ENCODE results near the gene ZDHHC14. TPM values are rescaled to one million over a fixed set of nuclear protein-coding genes. Genes with fewer than 3 reads are reported as not detected.

ZDHHC14 gene
- polyA plus RNA-seq, 3 donors = 19.1 to 24.5 (median 21.2) TPM

DNA sequence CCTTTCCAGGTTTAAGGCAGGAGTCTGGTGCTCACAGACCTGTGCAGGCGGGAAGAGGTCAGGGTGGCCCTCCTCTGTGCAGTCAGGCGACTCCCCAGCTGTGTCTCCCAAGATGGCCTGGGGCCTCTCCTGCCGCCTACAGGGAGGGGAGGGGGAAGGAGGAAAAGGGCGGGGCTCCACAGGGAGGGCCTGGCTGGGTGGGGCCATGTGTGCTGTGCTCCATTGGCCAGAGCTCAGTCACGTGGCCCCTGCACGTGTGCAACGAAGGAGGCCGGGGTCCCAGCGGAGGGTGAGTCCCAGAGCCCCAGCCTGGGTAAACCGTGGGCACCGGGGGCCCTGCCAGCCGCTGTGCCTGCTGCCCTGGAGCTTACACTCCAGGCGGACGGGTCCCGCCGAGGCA lies 211.6 kb downstream of the ZDHHC14 start:
- no peak for DNase-seq

- no peak for DNase-seq
These were observed 212.0 kb downstream of the ZDHHC14 start for GRCh38 chr6:157592980-157593379.

- no peak for DNase-seq
These were observed 212.6 kb downstream of the ZDHHC14 start for GRCh38 chr6:157593596-157593995.

GRCh38 chr6:157594292-157594691 lies 213.3 kb downstream of the ZDHHC14 start:
- DNase-seq = no peak

GRCh38 chr6:157595768-157596167 lies 214.8 kb downstream of the ZDHHC14 start:
- DNase-seq = no peak

- DNase-seq = no peak
These were observed 215.5 kb downstream of the ZDHHC14 start for GRCh38 chr6:157596461-157596860.

- no peak for DNase-seq
These were observed 215.9 kb downstream of the ZDHHC14 start for GRCh38 chr6:157596886-157597285.

DNA sequence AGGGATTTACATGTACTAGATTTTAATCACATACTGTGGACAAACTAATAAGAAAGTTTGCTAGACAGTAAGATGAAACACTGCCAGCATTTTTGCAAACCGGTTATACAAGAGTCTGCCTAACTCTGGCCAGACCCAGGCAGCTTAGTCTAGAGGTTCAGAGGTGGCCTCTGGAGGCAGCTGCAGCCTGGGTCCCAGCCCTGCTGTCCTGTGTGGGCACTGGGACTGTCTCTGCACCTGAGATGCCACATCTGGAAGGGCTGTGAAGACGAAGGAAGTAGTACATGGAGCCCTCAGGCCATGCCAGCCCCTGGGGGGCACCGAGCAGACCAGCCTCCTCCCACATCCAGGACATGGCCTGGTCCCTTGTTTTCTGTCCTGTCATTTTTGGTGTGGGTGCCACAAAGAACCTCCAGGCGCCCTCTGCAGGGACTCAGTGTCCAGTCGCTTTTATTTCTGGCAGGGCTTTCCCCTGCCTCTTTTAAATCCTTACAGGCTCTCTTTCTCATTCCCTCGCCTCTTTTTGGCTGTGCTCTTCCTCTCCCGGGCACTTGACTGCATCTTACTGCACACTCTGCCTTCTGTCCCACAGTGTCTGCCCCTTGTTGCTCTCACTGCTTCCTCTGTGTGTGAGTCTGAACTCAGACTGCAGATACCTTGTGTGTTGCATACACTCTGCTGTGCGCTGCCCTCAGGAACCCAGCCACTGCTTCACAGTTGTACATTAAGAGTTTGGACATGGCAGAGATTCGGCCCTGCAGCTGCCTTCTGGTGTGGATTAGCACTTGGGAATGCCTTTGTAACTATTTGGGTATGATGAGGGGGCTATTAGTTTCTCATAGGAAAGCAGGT lies 216.7 kb downstream of the ZDHHC14 start:
- DNase-seq = peak; percentile 42

- DNase-seq = no peak
These were observed 218.2 kb downstream of the ZDHHC14 start for GRCh38 chr6:157599191-157599590.

DNA sequence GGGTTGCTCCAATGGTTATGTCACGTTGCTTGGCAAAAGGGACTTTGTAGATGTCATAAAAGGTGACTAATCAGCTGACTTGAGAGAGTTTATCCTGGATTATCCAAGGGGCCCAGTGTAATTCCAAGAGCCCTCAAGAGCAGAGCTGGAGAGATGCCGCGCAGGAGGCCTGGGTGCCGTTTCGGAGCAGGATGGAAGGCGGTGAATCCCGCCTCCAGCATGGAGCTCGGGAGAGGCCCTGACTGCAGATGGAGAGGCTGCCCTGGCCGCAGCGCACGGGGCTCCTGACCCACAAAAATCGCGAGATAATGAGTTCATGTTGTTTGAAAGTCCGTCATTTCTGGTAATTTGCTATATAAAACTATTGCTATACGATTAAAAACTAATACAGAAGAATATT lies 219.8 kb downstream of the ZDHHC14 start:
- DNase-seq = no peak

- no peak for DNase-seq
These were observed 221.7 kb downstream of the ZDHHC14 start for GRCh38 chr6:157602521-157603295.

GRCh38 chr6:157603314-157603940 lies 222.4 kb downstream of the ZDHHC14 start:
- no peak for DNase-seq

GRCh38 chr6:157603971-157604370 lies 223.0 kb downstream of the ZDHHC14 start:
- no peak for DNase-seq

- DNase-seq = no peak
These were observed 223.8 kb downstream of the ZDHHC14 start for GRCh38 chr6:157604816-157605215.

- no peak for DNase-seq
These were observed 224.5 kb downstream of the ZDHHC14 start for GRCh38 chr6:157605484-157605883.

GRCh38 chr6:157606516-157606915 lies 225.5 kb downstream of the ZDHHC14 start:
- DNase-seq = no peak

GRCh38 chr6:157607317-157608109 lies 226.5 kb downstream of the ZDHHC14 start:
- DNase-seq = no peak

DNA sequence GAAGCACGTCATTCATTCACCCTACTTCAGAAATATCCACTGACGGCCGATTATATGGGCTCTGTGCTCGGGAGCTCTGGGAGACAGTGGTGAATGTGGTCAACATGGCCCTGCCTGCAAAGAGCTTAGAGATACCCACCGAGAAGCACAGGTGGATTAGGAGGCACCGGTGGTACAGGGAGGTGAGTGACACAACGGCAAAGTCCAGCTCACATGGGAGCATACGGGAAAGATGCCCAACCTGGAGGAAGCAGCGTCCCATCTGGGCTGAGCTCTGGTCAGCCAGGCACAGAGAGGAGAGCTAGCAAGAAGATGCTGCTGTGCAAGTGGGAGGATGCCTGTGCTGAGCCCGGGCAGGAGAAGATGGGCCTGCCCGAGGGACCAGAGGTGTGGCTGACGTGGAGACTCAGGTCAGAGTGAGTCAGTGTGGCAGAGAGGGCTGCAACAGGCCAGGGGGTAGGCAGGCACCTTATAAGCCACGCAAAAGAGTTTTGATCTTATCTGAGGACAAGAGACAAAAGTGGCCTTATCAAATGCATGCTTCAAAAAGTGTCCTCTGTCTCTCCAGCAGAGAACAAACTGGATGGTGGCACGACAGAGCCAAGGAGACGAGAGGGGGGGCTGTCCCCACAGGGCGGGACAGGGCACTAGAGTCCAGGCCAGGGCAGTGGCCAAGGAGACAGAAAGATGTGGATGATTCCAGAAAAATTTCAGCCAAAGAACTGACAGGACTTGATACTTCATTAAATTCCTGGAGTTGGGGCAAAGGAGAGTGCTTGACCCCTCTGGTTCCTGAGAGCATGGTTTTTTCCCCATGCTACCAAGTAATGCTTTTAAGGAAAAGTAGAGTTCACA lies 227.5 kb downstream of the ZDHHC14 start:
- no peak for DNase-seq

GRCh38 chr6:157609117-157609516 lies 228.1 kb downstream of the ZDHHC14 start:
- DNase-seq = no peak

DNA sequence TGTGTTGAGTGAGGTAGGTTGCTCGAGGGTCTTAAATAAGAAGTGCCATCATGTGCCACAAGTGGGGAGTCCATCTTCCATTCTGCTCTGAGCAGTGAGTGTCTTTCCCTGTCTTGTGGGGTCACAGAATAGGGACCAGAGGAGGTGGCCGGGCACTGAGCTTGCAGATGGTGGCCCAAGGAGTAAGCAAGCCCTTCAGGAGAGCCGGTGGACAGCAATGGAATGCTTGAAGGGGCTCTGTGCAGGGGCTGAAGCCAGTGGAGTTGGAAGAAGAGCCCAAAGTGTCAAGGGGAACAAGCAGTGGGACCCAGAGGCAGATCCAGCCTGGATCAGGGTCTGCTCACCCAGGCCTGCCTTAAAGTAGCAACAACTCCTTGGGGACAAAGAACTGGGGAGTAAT lies 228.6 kb downstream of the ZDHHC14 start:
- no peak for DNase-seq
